ENCODE results near the gene KCNC3. TPM values are rescaled to one million over a fixed set of nuclear protein-coding genes. Genes with fewer than 3 reads are reported as not detected.

Gene KCNC3
- total and polyA plus RNA-seq, 2 donors (not counting 3 experiments of a cell fraction or from before 2014, with no cell fraction given): 0.22 to 0.91 TPM

DNA sequence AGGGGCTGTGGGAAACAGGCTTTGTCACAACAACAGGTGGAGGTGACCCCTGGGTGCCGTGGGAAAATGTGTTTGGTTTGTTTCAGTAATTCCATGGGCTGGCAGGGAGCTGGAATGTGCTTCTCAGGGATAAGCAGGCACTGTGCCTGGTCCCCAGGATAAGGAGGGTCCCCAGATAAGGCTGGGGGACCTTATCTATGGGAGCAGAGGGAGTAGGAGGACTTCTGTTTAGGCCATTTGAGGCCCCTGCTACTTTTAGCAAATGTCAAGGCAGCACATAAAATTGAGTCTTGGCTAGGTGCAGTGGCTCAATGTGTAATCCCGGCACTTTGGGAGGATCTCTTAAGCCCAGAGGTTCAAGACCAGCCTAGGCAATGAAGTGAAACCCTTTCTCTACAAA, 59.5 kb downstream of the KCNC3 start:
- Histone ChIP-seq H3K27ac (ENCODE audit: insufficient read depth, low read depth, low read length) (no peak overlapping the region), H3K9me3 (replicated peaks; ENCODE audit: control insufficient read depth, insufficient read depth, low read length) (no peaks in the 10 kb centered on the region), H3K4me2 (ENCODE audit: insufficient read depth, low read length) (no peak overlapping the region), H3K4me3 (replicated peaks in 1 of 3; ENCODE audit: insufficient read depth in 1 of 3, low read depth in 1 of 3, low read length in 3 of 3) (no peak overlapping the region), H2AFZ (ENCODE audit: low read depth, low read length) (no peak overlapping the region), H3K4me1 (ENCODE audit: control insufficient read depth, extremely low read depth, insufficient read depth, low read length) (no peaks in the 10 kb centered on the region), H3K9ac (replicated peaks; ENCODE audit: extremely low read depth, insufficient read depth, low read length) (no peak overlapping the region), H3K36me3 (ENCODE audit: control insufficient read depth in 2 of 2, extremely low read depth in 1 of 2, insufficient read depth in 2 of 2, low read length in 2 of 2) (no peaks in the 10 kb centered on the region), H3K79me2 (ENCODE audit: control insufficient read depth, insufficient read depth, low read length) (no peaks in the 10 kb centered on the region), H3K27me3 (ENCODE audit: control insufficient read depth in 2 of 2, insufficient read depth in 2 of 2, low read length in 2 of 2) (no peaks in the 10 kb centered on the region), H3K9me1 (replicated peaks; ENCODE audit: control insufficient read depth, extremely low read depth, insufficient read depth, low read length) (no peaks in the 10 kb centered on the region), H4K20me1 (replicated peaks; ENCODE audit: control insufficient read depth, extremely low read depth, insufficient read depth, low read length) (no peaks in the 10 kb centered on the region)
- dilution Hi-C loops (cut with MboI; ENCODE audit: extremely low pct_ligation_motif_present, low sequenced_read_pairs): no loop called here
- intact Hi-C loops (cut with micrococcal nuclease): no loop called here
- BruUV-seq (replicated peaks): no TSS peak
- POLR2A ChIA-PET: no interaction called here
- DNase-seq (ENCODE audit: low read depth, low spot score) (no peak), FAIRE-seq (no peak)
- TF ChIP-seq POLR2A (IDR thresholded peaks at IDR 0.05; ENCODE audit: low read depth, low read length): no peak
- no peak for TF ChIP-seq JUN (IDR thresholded peaks at IDR 0.05; ENCODE audit: borderline replicate concordance, insufficient read depth, insufficient read length, low read depth)
- TF ChIP-seq, protein P1, sequence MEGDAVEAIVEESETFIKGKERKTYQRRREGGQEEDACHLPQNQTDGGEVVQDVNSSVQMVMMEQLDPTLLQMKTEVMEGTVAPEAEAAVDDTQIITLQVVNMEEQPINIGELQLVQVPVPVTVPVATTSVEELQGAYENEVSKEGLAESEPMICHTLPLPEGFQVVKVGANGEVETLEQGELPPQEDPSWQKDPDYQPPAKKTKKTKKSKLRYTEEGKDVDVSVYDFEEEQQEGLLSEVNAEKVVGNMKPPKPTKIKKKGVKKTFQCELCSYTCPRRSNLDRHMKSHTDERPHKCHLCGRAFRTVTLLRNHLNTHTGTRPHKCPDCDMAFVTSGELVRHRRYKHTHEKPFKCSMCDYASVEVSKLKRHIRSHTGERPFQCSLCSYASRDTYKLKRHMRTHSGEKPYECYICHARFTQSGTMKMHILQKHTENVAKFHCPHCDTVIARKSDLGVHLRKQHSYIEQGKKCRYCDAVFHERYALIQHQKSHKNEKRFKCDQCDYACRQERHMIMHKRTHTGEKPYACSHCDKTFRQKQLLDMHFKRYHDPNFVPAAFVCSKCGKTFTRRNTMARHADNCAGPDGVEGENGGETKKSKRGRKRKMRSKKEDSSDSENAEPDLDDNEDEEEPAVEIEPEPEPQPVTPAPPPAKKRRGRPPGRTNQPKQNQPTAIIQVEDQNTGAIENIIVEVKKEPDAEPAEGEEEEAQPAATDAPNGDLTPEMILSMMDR (IDR thresholded peaks at IDR 0.05; ENCODE audit: extremely low read depth in 1 of 2, insufficient read depth in 1 of 2, low read depth in 1 of 2, low read length in 2 of 2): no peak
- TF ChIP-seq EZH2 (IDR thresholded peaks at IDR 0.05; ENCODE audit: borderline replicate concordance, low read depth, low read length, severe bottlenecking): no peak
- no peak for TF ChIP-seq GATA2 (IDR thresholded peaks at IDR 0.05; ENCODE audit: insufficient read depth, insufficient read length, low read depth, low read length)
- no peak for TF ChIP-seq FOS (IDR thresholded peaks at IDR 0.05; ENCODE audit: borderline replicate concordance, insufficient read depth, low read length)
- TF ChIP-seq, protein P2, sequence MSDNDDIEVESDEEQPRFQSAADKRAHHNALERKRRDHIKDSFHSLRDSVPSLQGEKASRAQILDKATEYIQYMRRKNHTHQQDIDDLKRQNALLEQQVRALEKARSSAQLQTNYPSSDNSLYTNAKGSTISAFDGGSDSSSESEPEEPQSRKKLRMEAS (IDR thresholded peaks at IDR 0.05; ENCODE audit: insufficient read depth, insufficient read length): no peak
- TF ChIP-seq POLR2AphosphoS5 (IDR thresholded peaks at IDR 0.05; ENCODE audit: insufficient read depth, low read depth, low read length): no peak
- TF ChIP-seq MYC (IDR thresholded peaks at IDR 0.05; ENCODE audit: low read depth, low read length): no peak
- CTCF ChIA-PET: interaction anchor here (1.6 kb wide), 1 partner anchor 10 kb away, joined by 5 read pairs; no protein-coding TSS in a partner anchor

All from endothelial cell of umbilical vein (primary cell).